Kidney (tissue), 14 donors: ENCODE results near the gene HEYL. TPM values are rescaled to one million over a fixed set of nuclear protein-coding genes. Genes with fewer than 3 reads are reported as not detected.

ENCODE experiments used
- DNase-seq, 5 donors: peaks; one replicate each; pipeline ENCODE4 v3.0.0-alpha.2; 2013 to 2020
- FAIRE-seq: peaks from 2 replicates; lab custom pipeline; 2012; peaks lifted over from hg19 to GRCh38; lab: Jason Lieb, UNC
- H3K27ac ChIP-seq, 2 donors: one replicate each; pipeline ENCODE4 v1.7.0; 2013; ENCODE audit warnings: low read depth in 2 of 2, low read length in 2 of 2, inconsistent platforms in 1 of 2
- H3K27me3 ChIP-seq: one replicate; pipeline ENCODE4 v1.7.1; 2013; ENCODE audit warnings: low read length, inconsistent platforms; ENCODE audit not compliant: control insufficient read depth, insufficient read depth
- H3K36me3 ChIP-seq, 3 donors: one replicate each; pipeline versions ENCODE4 v1.7.0 to v1.7.1; 2013; ENCODE audit warnings: low read length in 3 of 3, control low read depth in 1 of 3, inconsistent platforms in 1 of 3; ENCODE audit not compliant: insufficient read depth in 3 of 3, control insufficient read depth in 2 of 3
- H3K4me1 ChIP-seq, 3 donors: one replicate each; pipeline versions ENCODE4 v1.7.0 to v1.7.1; 2013; ENCODE audit warnings: low read length in 3 of 3, inconsistent platforms in 1 of 3, low read depth in 1 of 3; ENCODE audit not compliant: control insufficient read depth in 2 of 3, insufficient read depth in 2 of 3
- H3K4me3 ChIP-seq, 3 donors: one replicate each; pipeline versions ENCODE4 v1.7.0 to v1.8.1; 2013; ENCODE audit warnings: low read length in 3 of 3, control low read depth in 1 of 3, inconsistent platforms in 1 of 3
- H3K9ac ChIP-seq, 3 donors: one replicate each; pipeline versions ENCODE4 v1.7.0 to v1.7.1; 2013; ENCODE audit warnings: low read length in 3 of 3, control low read depth in 1 of 3, inconsistent platforms in 1 of 3
- H3K9me3 ChIP-seq, 3 donors: one replicate each; pipeline versions ENCODE4 v1.7.0 to v1.7.1; 2013; ENCODE audit warnings: low read length in 3 of 3, control low read depth in 1 of 3, inconsistent platforms in 1 of 3; ENCODE audit not compliant: control insufficient read depth in 2 of 3, insufficient read depth in 1 of 3
- intact Hi-C: fragments of 100-400 bp; cut with DNase I; formaldehyde crosslinking; loops from one replicate; pipeline ENCODE4 v1.11.1; 2022
- polyA plus RNA-seq: library from polyadenylated mRNA; stranded (reverse); fragments of 350-450 nt; fragmentation: Illumina TruSeq; extraction: RNeasy Lipid Tissue Mini Kit (QIAGEN cat#74804); gene quantifications from one replicate; pipeline ENCODE4 v1.2.3, GENCODE V29; 2014; ENCODE audit warnings: low read depth, low replicate concordance; ENCODE audit not compliant: insufficient read depth
- total RNA-seq: library from RNA; stranded (reverse); fragmentation: NEBNext Ultra II Directional; extraction: Animal tissue kit (Norgen Biotek cat#: 25700); gene quantifications from one replicate; pipeline ENCODE4 v1.2.1, GENCODE V29; 2021
- TF ChIP-seq, protein P1 (sequence below): IDR thresholded peaks from 3 replicates; pipeline ENCODE4 v1.5.1; 2012; ENCODE audit warnings: mild to moderate bottlenecking, moderate library complexity, borderline replicate concordance; ENCODE audit not compliant: insufficient read depth; ENCODE audit errors: extremely low read depth
- donor health status: control.
- donor health status: control.
- donor health status: control.
- donor health status: control.
- donor health status: control.
- donor health status: DM: yes; HTN: yes; CAD: no.
- donor health status: Normal renal cell carcinoma (clear cell type).

HEYL gene
- total and polyA plus RNA-seq, 2 donors from 2014 or later = 7.2 to 32.8 TPM

GRCh38 chr1:39640861-39641260, 1.4 kb upstream of the HEYL start:
- TF ChIP-seq, protein P1, sequence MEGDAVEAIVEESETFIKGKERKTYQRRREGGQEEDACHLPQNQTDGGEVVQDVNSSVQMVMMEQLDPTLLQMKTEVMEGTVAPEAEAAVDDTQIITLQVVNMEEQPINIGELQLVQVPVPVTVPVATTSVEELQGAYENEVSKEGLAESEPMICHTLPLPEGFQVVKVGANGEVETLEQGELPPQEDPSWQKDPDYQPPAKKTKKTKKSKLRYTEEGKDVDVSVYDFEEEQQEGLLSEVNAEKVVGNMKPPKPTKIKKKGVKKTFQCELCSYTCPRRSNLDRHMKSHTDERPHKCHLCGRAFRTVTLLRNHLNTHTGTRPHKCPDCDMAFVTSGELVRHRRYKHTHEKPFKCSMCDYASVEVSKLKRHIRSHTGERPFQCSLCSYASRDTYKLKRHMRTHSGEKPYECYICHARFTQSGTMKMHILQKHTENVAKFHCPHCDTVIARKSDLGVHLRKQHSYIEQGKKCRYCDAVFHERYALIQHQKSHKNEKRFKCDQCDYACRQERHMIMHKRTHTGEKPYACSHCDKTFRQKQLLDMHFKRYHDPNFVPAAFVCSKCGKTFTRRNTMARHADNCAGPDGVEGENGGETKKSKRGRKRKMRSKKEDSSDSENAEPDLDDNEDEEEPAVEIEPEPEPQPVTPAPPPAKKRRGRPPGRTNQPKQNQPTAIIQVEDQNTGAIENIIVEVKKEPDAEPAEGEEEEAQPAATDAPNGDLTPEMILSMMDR = no peak
- no peaks in the 10 kb centered on the region for H3K27me3 ChIP-seq
- H3K9ac ChIP-seq = no peak overlapping the region
- FAIRE-seq = no peak
- no peaks in the 10 kb centered on the region for H3K36me3 ChIP-seq
- intact Hi-C loops = no loop called here
- DNase-seq = no peak
- peaks cover 0 to 3% (median 0%) of the 10 kb centered on the region in 3 donors for H3K4me1 ChIP-seq
- H3K27ac ChIP-seq = no peak overlapping the region
- no peaks in the 10 kb centered on the region for H3K9me3 ChIP-seq
- H3K4me3 ChIP-seq = no peak overlapping the region

- DNase-seq = no peak
- TF ChIP-seq, protein P1 = no peak
- intact Hi-C loops = no loop called here
- no peaks in the 10 kb centered on the region for H3K27me3 ChIP-seq
- no peaks in the 10 kb centered on the region for H3K4me1 ChIP-seq
- peak overlapping the region in 1 of 3 donors; percentile 29 for H3K9ac ChIP-seq
- no peaks in the 10 kb centered on the region for H3K9me3 ChIP-seq
- H3K27ac ChIP-seq = peak overlapping the region; percentile 53 to 54
- peak overlapping the region; percentile 27 to 49 (median 39) for H3K4me3 ChIP-seq
- FAIRE-seq = no peak
- no peaks in the 10 kb centered on the region for H3K36me3 ChIP-seq
These were observed 508 bp downstream of the HEYL start for GRCh38 chr1:39638965-39639304.

GRCh38 chr1:39637361-39637760, 2.1 kb downstream of the HEYL start:
- Histone ChIP-seq H3K36me3 (no peaks in the 10 kb centered on the region), H3K27me3 (no peaks in the 10 kb centered on the region), H3K9me3 (no peaks in the 10 kb centered on the region), H3K4me3 (peak overlapping the region in 2 of 3 donors; percentile 21 to 27), H3K4me1 (no peaks in the 10 kb centered on the region), H3K9ac (no peak overlapping the region), H3K27ac (peak overlapping the region in 1 of 2 donors; percentile 34)
- TF ChIP-seq, protein P1 = no peak
- no peak for FAIRE-seq
- no peak for DNase-seq
- intact Hi-C loops = no loop called here

- Histone ChIP-seq H3K27me3 (no peaks in the 10 kb centered on the region), H3K9ac (no peak overlapping the region)
- no peak for FAIRE-seq
These were observed 3.6 kb downstream of the HEYL start for GRCh38 chr1:39635871-39636210.

More at GRCh38 chr1:39635871-39636210, 3.6 kb downstream of the HEYL start:
- peak overlapping the region in 1 of 3 donors; percentile 17 for H3K4me3 ChIP-seq
- DNase-seq = no peak
- intact Hi-C loops = no loop called here
- no peaks in the 10 kb centered on the region for H3K9me3 ChIP-seq
- H3K4me1 ChIP-seq = no peaks in the 10 kb centered on the region
- TF ChIP-seq, protein P1 = no peak
- H3K27ac ChIP-seq = peak overlapping the region; percentile 45 to 48
- H3K36me3 ChIP-seq = peaks cover 0 to 2% (median 0%) of the 10 kb centered on the region in 3 donors
